ENCODE data around the gene BORCS6.
"Not testable (repeated sequence)": the region's sequence is repeated elsewhere in the genome, so short reads cannot be mapped to it uniquely, and the experiment has no call there.

Gene BORCS6

GRCh38 chr17:8224891-8225812 is 35.2 kb upstream of the BORCS6 start:
- Histone ChIP-seq H3K27me3 (ENCODE audit: control insufficient read depth, insufficient read depth, low read length, poor library complexity, severe bottlenecking) (no peaks in the 10 kb centered on the region), H3K4me3 (ENCODE audit: insufficient read depth, low read depth, low read length) (no peak overlapping the region), H3K27ac (ENCODE audit: insufficient read depth, low read depth, low read length, poor library complexity, severe bottlenecking) (no peak overlapping the region), H3K36me3 (ENCODE audit: control insufficient read depth, insufficient read depth, low read length) (peaks cover 11% of the 10 kb centered on the region), H3K4me1 (ENCODE audit: control insufficient read depth, insufficient read depth, low read length) (no peaks in the 10 kb centered on the region), H3K9me3 (ENCODE audit: control insufficient read depth, low read length) (no peaks in the 10 kb centered on the region)
- WGBS, 2 experiments = 95% methylated on average over 24 to 25 of the region's 26 CpGs

- Histone ChIP-seq H3K27ac (ENCODE audit: insufficient read depth, low read depth, low read length, poor library complexity, severe bottlenecking) (peak overlapping the region; percentile 82), H3K27me3 (ENCODE audit: control insufficient read depth, insufficient read depth, low read length, poor library complexity, severe bottlenecking) (no peaks in the 10 kb centered on the region), H3K4me3 (ENCODE audit: insufficient read depth, low read depth, low read length) (peak overlapping the region; percentile 96), H3K9me3 (ENCODE audit: control insufficient read depth, low read length) (no peaks in the 10 kb centered on the region), H3K36me3 (ENCODE audit: control insufficient read depth, insufficient read depth, low read length) (peaks cover 2% of the 10 kb centered on the region), H3K4me1 (ENCODE audit: control insufficient read depth, insufficient read depth, low read length) (no peaks in the 10 kb centered on the region)
- 5% methylated on average over 27 of the region's 27 CpGs for WGBS, 2 experiments
Measured at GRCh38 chr17:8223356-8224126, 33.6 kb upstream of the BORCS6 start.

GRCh38 chr17:8222630-8223355 is 32.8 kb upstream of the BORCS6 start:
- no peaks in the 10 kb centered on the region for H3K27me3 ChIP-seq (ENCODE audit: control insufficient read depth, insufficient read depth, low read length, poor library complexity, severe bottlenecking)
- H3K36me3 ChIP-seq (ENCODE audit: control insufficient read depth, insufficient read depth, low read length) = no peaks in the 10 kb centered on the region
- H3K4me1 ChIP-seq (ENCODE audit: control insufficient read depth, insufficient read depth, low read length) = no peaks in the 10 kb centered on the region
- H3K27ac ChIP-seq (ENCODE audit: insufficient read depth, low read depth, low read length, poor library complexity, severe bottlenecking) = peak overlapping the region; percentile 82
- peak overlapping the region; percentile 96 for H3K4me3 ChIP-seq (ENCODE audit: insufficient read depth, low read depth, low read length)
- WGBS, 2 experiments = 1% methylated on average over 49 of the region's 49 CpGs
- no peaks in the 10 kb centered on the region for H3K9me3 ChIP-seq (ENCODE audit: control insufficient read depth, low read length)

DNA sequence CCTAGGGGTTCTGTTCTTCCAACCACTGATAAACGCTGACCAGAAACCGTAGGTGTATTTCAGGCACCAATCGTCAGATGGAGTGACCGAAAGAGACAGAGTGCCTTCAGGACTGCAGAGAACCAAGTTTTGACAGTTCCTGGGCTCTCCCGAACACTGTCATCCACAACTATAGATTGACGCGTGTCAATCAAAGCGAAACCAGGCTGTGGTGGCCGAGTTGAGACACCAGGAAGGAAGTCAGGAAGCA is 32.3 kb upstream of the BORCS6 start:
- Histone ChIP-seq H3K36me3 (ENCODE audit: control insufficient read depth, insufficient read depth, low read length) (no peaks in the 10 kb centered on the region), H3K27me3 (ENCODE audit: control insufficient read depth, insufficient read depth, low read length, poor library complexity, severe bottlenecking) (no peaks in the 10 kb centered on the region), H3K4me1 (ENCODE audit: control insufficient read depth, insufficient read depth, low read length) (no peaks in the 10 kb centered on the region), H3K9me3 (ENCODE audit: control insufficient read depth, low read length) (no peaks in the 10 kb centered on the region), H3K4me3 (ENCODE audit: insufficient read depth, low read depth, low read length) (peak overlapping the region; percentile 96), H3K27ac (ENCODE audit: insufficient read depth, low read depth, low read length, poor library complexity, severe bottlenecking) (peak overlapping the region; percentile 47)
- WGBS, 2 experiments = 1 to 2% methylated on average over 9 of the region's 9 CpGs

DNA sequence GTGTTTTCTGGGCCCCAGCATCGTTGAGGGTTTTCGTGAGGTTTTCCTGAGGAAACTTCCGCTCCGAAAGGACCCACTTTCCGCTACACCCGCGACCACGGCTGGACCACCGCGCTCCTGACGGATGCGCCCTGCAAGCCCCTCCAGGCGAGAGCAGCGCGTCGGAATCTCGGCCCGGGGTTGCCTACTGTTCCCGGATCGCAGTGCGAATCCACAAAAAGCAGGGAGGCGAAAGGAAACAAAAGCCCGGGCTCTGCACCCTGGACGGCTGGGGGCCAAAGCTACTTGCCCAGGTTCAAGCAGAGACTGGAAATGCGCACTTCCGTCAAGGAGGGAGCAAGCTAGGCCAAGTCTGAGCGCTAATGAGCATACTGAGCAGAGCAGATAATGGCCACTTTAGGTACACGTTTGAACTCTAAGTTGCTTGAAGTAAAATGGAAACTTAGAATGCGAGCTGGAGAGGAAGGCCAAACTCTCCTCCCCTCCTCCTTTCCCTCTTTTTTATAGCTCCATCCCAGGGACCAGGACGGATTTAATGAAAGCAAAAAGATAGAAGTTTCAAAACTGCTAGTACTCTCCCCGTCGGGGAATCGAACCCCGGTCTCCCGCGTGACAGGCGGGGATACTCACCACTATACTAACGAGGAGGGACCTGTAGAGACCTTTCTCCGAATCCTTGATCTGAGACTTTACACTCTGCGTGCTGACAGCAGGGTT is 31.8 kb upstream of the BORCS6 start:
- H3K27ac ChIP-seq (ENCODE audit: insufficient read depth, low read depth, low read length, poor library complexity, severe bottlenecking) = peak overlapping the region; percentile 47
- peak overlapping the region; percentile 96 for H3K4me3 ChIP-seq (ENCODE audit: insufficient read depth, low read depth, low read length)
- H3K4me1 ChIP-seq (ENCODE audit: control insufficient read depth, insufficient read depth, low read length) = no peaks in the 10 kb centered on the region
- no peaks in the 10 kb centered on the region for H3K27me3 ChIP-seq (ENCODE audit: control insufficient read depth, insufficient read depth, low read length, poor library complexity, severe bottlenecking)
- no peaks in the 10 kb centered on the region for H3K9me3 ChIP-seq (ENCODE audit: control insufficient read depth, low read length)
- WGBS, 2 experiments = 0% methylated on average over 40 of the region's 40 CpGs
- no peaks in the 10 kb centered on the region for H3K36me3 ChIP-seq (ENCODE audit: control insufficient read depth, insufficient read depth, low read length)

DNA sequence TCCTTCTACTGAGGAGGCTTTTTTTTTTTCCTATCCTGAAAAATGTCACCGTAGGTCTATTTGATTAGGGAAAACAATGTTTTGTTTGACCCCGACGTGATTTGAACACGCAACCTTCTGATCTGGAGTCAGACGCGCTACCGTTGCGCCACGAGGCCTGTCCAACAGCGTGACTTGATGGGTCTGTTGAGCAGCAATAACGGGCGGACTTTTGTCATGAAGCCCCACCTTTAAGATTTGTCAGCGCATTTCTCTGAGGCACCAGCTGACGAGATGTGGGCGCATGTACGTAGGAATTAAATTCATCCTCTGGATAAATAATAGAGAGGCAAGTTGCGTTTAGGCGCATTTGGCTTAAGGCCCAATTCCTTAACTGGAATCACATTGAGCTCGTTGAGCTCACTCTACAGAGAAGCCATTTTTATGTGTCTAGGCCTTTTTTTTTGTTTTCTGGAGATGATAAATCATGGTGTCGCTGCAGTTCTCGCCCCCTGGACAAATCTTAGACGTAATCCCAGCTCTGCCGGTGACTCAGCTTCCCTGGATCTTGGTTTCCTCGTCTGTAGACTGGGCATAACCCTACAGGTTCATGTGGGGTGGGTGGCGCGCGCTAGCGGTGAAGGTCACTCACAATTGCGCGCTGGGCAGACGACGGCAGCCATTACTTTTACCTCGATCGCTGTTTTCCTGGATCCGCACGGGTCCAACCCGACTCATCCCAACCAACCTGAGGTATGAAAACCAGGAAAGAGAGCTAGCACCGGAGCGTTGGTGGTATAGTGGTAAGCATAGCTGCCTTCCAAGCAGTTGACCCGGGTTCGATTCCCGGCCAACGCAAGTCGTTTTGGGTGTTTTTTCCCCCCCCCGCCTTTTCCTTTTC is 31.0 kb upstream of the BORCS6 start:
- Histone ChIP-seq H3K27me3 (ENCODE audit: control insufficient read depth, insufficient read depth, low read length, poor library complexity, severe bottlenecking) (no peaks in the 10 kb centered on the region), H3K4me3 (ENCODE audit: insufficient read depth, low read depth, low read length) (peak overlapping the region; percentile 96), H3K4me1 (ENCODE audit: control insufficient read depth, insufficient read depth, low read length) (no peaks in the 10 kb centered on the region), H3K9me3 (ENCODE audit: control insufficient read depth, low read length) (no peaks in the 10 kb centered on the region), H3K27ac (ENCODE audit: insufficient read depth, low read depth, low read length, poor library complexity, severe bottlenecking) (peak overlapping the region; percentile 77), H3K36me3 (ENCODE audit: control insufficient read depth, insufficient read depth, low read length) (no peaks in the 10 kb centered on the region)
- 0 to 1% methylated on average over 45 of the region's 45 CpGs for WGBS, 2 experiments

DNA sequence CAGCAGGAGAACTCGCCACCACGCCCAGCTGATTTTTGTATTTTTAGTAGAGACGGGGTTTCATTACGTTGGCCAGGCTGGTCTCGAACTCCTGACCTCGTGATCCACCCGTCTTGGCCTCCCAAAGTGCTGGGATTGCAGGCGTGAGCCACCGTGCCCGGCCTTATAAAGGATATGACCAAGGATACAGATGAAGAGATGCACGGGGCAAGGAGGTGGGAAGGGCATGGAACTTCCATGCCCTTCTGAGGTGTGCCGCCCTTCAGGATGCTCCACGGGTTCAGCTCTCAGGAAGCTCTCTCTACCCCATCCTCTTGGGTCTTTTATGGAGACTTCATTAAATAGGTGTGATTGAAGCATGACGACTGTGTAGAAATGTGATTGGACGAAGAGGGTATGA is 24.0 kb upstream of the BORCS6 start:
- not testable (repeated sequence) for H3K4me3 ChIP-seq (ENCODE audit: insufficient read depth, low read depth, low read length); H3K36me3 ChIP-seq (ENCODE audit: control insufficient read depth, insufficient read depth, low read length); H3K27me3 ChIP-seq (ENCODE audit: control insufficient read depth, insufficient read depth, low read length, poor library complexity, severe bottlenecking); H3K4me1 ChIP-seq (ENCODE audit: control insufficient read depth, insufficient read depth, low read length); H3K9me3 ChIP-seq (ENCODE audit: control insufficient read depth, low read length); H3K27ac ChIP-seq (ENCODE audit: insufficient read depth, low read depth, low read length, poor library complexity, severe bottlenecking)
- WGBS, 2 experiments = 84 to 87% methylated on average over 15 of the region's 15 CpGs

DNA sequence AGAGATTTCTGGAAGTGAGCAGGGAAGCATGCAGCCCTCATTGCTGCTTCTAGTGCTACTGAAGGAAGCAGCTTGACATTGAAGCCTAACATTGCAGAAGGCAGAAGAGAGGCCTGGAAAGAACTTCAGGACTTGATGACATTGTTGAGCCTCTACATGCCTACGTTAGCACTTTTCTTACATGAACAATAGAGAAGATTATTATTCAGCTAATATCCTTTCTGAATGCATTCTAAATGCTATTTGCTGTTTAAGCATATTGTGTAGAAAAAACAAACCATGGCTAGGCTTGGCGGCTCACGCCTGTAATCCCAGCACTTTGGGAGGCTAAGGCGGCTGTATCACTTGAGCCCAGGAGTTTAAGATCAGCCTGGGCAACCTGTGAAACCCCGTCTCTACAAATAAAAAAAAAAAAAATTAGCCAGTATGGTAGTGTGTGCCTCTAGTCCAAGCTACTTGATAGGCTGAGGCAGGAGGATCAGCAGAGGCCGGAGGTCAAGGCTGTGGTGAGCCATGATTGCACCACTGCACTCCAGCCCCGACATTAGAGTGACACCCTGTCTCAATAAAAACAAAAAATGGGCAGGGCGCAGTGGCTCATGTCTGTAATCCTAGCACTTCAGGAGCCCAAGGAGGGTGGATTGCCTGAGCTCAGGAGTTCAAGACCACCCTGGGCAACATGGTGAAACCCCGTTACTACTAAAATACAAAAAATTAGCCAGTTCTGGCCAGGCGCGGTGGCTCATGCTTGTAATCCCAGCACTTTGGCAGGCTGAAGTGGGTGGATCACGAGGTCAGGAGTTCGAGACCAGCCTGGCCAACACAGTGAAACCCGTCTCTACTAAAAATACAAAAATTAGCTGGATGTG is 22.6 kb upstream of the BORCS6 start:
- H3K27me3 ChIP-seq (ENCODE audit: control insufficient read depth, insufficient read depth, low read length, poor library complexity, severe bottlenecking) = no peaks in the 10 kb centered on the region
- H3K27ac ChIP-seq (ENCODE audit: insufficient read depth, low read depth, low read length, poor library complexity, severe bottlenecking) = no peak overlapping the region
- no peak overlapping the region for H3K4me3 ChIP-seq (ENCODE audit: insufficient read depth, low read depth, low read length)
- H3K9me3 ChIP-seq (ENCODE audit: control insufficient read depth, low read length) = no peaks in the 10 kb centered on the region
- H3K4me1 ChIP-seq (ENCODE audit: control insufficient read depth, insufficient read depth, low read length) = peaks cover 5% of the 10 kb centered on the region
- H3K36me3 ChIP-seq (ENCODE audit: control insufficient read depth, insufficient read depth, low read length) = peaks cover 5% of the 10 kb centered on the region
- WGBS, 2 experiments = 87 to 90% methylated on average over 14 of the region's 14 CpGs
